HL-60 (cell line): ENCODE results near the gene COG7.

ENCODE experiments used
- DNase-seq, 2 experiments: peaks; one replicate each; pipeline ENCODE4 v3.0.0-alpha.2; 2010 to 2020; ENCODE audit warnings: low read depth in 1 of 2, low spot score in 1 of 2
- H3K27ac ChIP-seq: fragments of 250-450 bp; sonication (Bioruptor Pico); replicated peaks from 2 replicates; pipeline ENCODE4 v1.5.1; 2020; ENCODE audit warnings: mild to moderate bottlenecking, moderate library complexity
- H3K27me3 ChIP-seq: fragments of 250-450 bp; sonication (Bioruptor Pico); 2 replicates; pipeline ENCODE4 v1.5.1; 2021; ENCODE audit warnings: mild to moderate bottlenecking, moderate library complexity; ENCODE audit not compliant: insufficient read depth, poor library complexity, severe bottlenecking
- H3K4me3 ChIP-seq: replicated peaks from 2 replicates; pipeline ENCODE4 v1.5.1; 2011; ENCODE audit warnings: mild to moderate bottlenecking, control low read depth, low read length; ENCODE audit not compliant: insufficient read depth
- GABPA ChIP-seq: IDR thresholded peaks from 2 replicates; pipeline ENCODE4 v1.6.1; 2012; ENCODE audit warnings: low read depth
- POLR2AphosphoS5 ChIP-seq: IDR thresholded peaks from 2 replicates; pipeline ENCODE4 v1.6.1; 2012; ENCODE audit warnings: low read depth
- SPI1 ChIP-seq: IDR thresholded peaks from 2 replicates; pipeline ENCODE4 v1.6.1; 2012; ENCODE audit warnings: low read depth, mild to moderate bottlenecking, borderline replicate concordance
- long read RNA-seq: library from polyadenylated mRNA; unstranded; transcript quantifications from one replicate; pipeline ENCODE4 v2.0.0, GENCODE V29; 2020
- TF ChIP-seq, protein P1 (sequence below): IDR thresholded peaks from one replicate; pipeline ENCODE4 v1.5.1; 2011; ENCODE audit warnings: low read length, control low read depth, inconsistent platforms; ENCODE audit not compliant: insufficient read depth
- TF ChIP-seq, protein P2 (sequence below): IDR thresholded peaks from 2 replicates; pipeline ENCODE4 v1.6.1; 2012; ENCODE audit warnings: low read depth; ENCODE audit not compliant: insufficient replicate concordance

Gene COG7
- long read RNA-seq, transcript COG7-201 (17 exons, 2,926 nt): major isoform, 157 of 188 reads
- long read RNA-seq, partial matches to known transcripts: 5 of 188 reads
- long read RNA-seq, other reads (novel, unspliced or antisense): 26 of 188 reads

DNA sequence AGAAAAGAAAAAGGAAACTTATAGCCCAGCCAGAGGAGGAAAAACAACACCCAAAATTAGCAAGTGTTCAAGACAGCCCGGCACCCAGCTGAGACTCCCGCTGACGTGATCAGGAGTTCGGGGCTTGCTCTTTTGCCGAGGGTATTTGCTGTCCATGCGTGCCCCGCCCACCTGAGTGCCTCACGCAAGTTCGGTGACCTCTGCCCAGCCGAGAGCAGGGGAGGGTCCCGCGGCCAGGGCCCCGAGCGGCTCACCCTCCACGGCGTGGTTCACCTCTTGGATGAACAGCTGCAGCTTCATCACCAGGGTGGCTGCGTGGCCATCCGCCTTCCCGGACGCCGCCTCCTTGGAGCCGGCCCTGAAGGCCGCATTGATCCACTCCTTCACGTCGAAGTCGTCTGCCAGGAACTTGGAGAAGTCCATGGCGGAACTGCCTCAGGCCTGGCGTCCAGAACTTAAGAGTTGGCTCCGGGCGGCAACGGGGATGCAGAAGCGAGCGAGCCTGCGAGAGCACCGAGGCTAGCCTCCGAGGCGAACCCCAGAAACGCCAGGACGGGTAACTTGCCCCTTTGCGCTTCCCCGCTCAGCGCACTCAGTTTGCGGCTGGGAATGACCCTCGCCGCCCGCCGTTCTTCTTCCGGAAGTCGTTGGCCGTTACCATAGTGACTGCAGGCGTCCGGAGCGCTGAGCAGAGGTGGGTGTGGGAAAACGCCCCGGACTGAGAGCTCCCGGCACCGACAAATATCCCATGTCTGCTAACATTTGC lies at the start of gene COG7:
Gene COG7, minus strand, starts transcription at position 618 of the 766 bp plus-strand sequence. Its CDS starts 195 bp downstream, at position 423.
- peak; percentile 67 to 88 for DNase-seq
- H3K4me3 ChIP-seq: peak within 1 kb of the TSS; percentile 96
- peak within 1 kb of the TSS; percentile 82 for H3K27ac ChIP-seq
- no peaks in the 10 kb centered on the region for H3K27me3 ChIP-seq
- TF ChIP-seq, protein P1, sequence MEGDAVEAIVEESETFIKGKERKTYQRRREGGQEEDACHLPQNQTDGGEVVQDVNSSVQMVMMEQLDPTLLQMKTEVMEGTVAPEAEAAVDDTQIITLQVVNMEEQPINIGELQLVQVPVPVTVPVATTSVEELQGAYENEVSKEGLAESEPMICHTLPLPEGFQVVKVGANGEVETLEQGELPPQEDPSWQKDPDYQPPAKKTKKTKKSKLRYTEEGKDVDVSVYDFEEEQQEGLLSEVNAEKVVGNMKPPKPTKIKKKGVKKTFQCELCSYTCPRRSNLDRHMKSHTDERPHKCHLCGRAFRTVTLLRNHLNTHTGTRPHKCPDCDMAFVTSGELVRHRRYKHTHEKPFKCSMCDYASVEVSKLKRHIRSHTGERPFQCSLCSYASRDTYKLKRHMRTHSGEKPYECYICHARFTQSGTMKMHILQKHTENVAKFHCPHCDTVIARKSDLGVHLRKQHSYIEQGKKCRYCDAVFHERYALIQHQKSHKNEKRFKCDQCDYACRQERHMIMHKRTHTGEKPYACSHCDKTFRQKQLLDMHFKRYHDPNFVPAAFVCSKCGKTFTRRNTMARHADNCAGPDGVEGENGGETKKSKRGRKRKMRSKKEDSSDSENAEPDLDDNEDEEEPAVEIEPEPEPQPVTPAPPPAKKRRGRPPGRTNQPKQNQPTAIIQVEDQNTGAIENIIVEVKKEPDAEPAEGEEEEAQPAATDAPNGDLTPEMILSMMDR: no peak
- TF ChIP-seq POLR2AphosphoS5 (no peak), SPI1 (no peak), GABPA (peak; percentile 53)
- TF ChIP-seq, protein P2, sequence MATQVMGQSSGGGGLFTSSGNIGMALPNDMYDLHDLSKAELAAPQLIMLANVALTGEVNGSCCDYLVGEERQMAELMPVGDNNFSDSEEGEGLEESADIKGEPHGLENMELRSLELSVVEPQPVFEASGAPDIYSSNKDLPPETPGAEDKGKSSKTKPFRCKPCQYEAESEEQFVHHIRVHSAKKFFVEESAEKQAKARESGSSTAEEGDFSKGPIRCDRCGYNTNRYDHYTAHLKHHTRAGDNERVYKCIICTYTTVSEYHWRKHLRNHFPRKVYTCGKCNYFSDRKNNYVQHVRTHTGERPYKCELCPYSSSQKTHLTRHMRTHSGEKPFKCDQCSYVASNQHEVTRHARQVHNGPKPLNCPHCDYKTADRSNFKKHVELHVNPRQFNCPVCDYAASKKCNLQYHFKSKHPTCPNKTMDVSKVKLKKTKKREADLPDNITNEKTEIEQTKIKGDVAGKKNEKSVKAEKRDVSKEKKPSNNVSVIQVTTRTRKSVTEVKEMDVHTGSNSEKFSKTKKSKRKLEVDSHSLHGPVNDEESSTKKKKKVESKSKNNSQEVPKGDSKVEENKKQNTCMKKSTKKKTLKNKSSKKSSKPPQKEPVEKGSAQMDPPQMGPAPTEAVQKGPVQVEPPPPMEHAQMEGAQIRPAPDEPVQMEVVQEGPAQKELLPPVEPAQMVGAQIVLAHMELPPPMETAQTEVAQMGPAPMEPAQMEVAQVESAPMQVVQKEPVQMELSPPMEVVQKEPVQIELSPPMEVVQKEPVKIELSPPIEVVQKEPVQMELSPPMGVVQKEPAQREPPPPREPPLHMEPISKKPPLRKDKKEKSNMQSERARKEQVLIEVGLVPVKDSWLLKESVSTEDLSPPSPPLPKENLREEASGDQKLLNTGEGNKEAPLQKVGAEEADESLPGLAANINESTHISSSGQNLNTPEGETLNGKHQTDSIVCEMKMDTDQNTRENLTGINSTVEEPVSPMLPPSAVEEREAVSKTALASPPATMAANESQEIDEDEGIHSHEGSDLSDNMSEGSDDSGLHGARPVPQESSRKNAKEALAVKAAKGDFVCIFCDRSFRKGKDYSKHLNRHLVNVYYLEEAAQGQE: no peak

DNA sequence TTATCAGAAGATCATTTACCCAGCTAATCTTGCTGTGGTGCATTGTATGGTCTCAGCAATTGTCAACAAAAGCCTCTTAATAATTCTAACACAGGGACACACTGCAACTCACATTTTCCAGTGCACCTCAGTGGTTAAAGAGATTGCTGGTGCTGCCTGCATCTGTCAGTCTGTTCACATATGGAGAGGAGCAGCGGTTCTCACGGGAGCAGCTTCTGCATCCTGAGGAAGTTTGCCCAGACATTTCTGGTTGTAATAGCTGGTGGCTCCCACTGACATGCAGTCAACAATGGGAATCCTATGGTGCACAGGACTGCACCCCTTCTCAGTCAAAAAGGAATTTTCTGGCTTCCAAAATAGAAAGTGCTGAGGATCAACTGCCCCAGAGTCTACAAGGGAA lies 49.5 kb upstream of the COG7 start:
- Histone ChIP-seq H3K27me3 (no peaks in the 10 kb centered on the region), H3K4me3 (no peak overlapping the region), H3K27ac (no peak overlapping the region)
- no peak for DNase-seq
- TF ChIP-seq, protein P1: no peak
- no peak for TF ChIP-seq GABPA
- TF ChIP-seq, protein P2: no peak
- no peak for TF ChIP-seq POLR2AphosphoS5
- no peak for TF ChIP-seq SPI1

DNA sequence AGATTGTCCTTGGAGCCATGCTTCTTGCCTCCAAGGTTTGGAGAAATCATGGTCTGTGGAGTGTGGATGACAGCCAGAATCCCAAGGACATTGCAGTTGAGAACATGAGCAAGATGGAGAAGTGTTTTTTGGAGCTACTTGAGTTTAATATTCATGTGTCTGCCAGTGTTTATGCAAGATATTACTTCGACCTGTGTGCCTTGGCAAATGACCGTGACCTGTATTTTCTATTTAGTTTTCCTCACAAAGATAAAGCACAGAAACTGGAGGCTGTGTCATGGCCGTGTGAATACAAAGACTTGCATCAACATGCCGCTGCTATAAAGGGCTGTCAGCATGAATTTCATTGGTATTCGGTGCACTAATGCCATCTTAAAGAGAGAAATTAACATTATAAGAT lies 48.3 kb upstream of the COG7 start:
- Histone ChIP-seq H3K27ac (no peak overlapping the region), H3K4me3 (no peak overlapping the region), H3K27me3 (no peaks in the 10 kb centered on the region)
- DNase-seq: no peak
- TF ChIP-seq, protein P2: no peak
- no peak for TF ChIP-seq GABPA
- TF ChIP-seq POLR2AphosphoS5: no peak
- TF ChIP-seq SPI1: no peak
